Common myeloid progenitor, CD34-positive (primary cell): ENCODE data around the gene TBC1D4.
"Not testable (repeated sequence)": the region's sequence is repeated elsewhere in the genome, so short reads cannot be mapped to it uniquely, and the experiment has no call there.

ENCODE experiments used
- CTCF ChIA-PET: fragments of 350-600 bp; sonication (Branson Sonifier 250); formaldehyde crosslinking; loops from one replicate; lab custom pipeline; 2021; ENCODE audit warnings: antibody characterized with exemption; lab: Charles Lee
- POLR2A ChIA-PET: fragments of 350-600 bp; sonication (Branson Sonifier 250); formaldehyde crosslinking; loops from one replicate; lab custom pipeline; 2021; ENCODE audit warnings: antibody characterized with exemption; lab: Charles Lee
- DNase-seq, 3 donors: peaks; one replicate each; pipeline versions ENCODE4 v3.0.0 to v3.0.0-alpha.2; 2013
- H3K27ac ChIP-seq, 2 experiments: 1 replicate in 1 of 2; 2 replicates in 1 of 2; pipeline ENCODE4 v1.7.0; 2013; ENCODE audit warnings: inconsistent platforms in 2 of 2, low read length in 2 of 2, mild to moderate bottlenecking in 2 of 2, low read depth in 1 of 2, moderate library complexity in 1 of 2; ENCODE audit not compliant: severe bottlenecking in 2 of 2, insufficient read depth in 1 of 2, poor library complexity in 1 of 2
- H3K27me3 ChIP-seq, 5 experiments: replicated peaks in 2 of 5; 1 replicate in 3 of 5; 2 replicates in 2 of 5; pipeline versions ENCODE4 v1.6.1 to v1.7.0; 2013; ENCODE audit warnings: low read length in 4 of 5, mild to moderate bottlenecking in 2 of 5, moderate library complexity in 2 of 5, inconsistent platforms in 1 of 5; ENCODE audit not compliant: insufficient read depth in 5 of 5, control insufficient read depth in 4 of 5
- H3K36me3 ChIP-seq, 4 experiments: 1 replicate in 2 of 4; 2 replicates in 2 of 4; pipeline versions ENCODE4 v1.6.1 to v1.7.0; 2013; ENCODE audit warnings: low read length in 3 of 4, control low read depth in 1 of 4, mild to moderate bottlenecking in 1 of 4; ENCODE audit not compliant: control insufficient read depth in 4 of 4, insufficient read depth in 4 of 4
- H3K4me1 ChIP-seq, 4 experiments: 1 replicate in 3 of 4; 2 replicates in 1 of 4; pipeline versions ENCODE4 v1.6.1 to v1.7.1; 2013; ENCODE audit warnings: low read length in 3 of 4, mild to moderate bottlenecking in 3 of 4, control low read depth in 1 of 4, inconsistent platforms in 1 of 4, moderate library complexity in 1 of 4; ENCODE audit not compliant: control insufficient read depth in 4 of 4, insufficient read depth in 4 of 4; ENCODE audit errors: control extremely low read depth in 1 of 4
- H3K4me3 ChIP-seq, 7 experiments: 1 replicate in 4 of 7; 2 replicates in 3 of 7; pipeline versions ENCODE4 v1.5.1 to v1.7.0; 2013; ENCODE audit warnings: mild to moderate bottlenecking in 7 of 7, low read length in 6 of 7, moderate library complexity in 6 of 7, inconsistent platforms in 2 of 7, low read depth in 2 of 7, control low read depth in 1 of 7; ENCODE audit not compliant: insufficient read depth in 4 of 7, control insufficient read depth in 1 of 7; ENCODE audit errors: extremely low read depth in 1 of 7
- H3K9me3 ChIP-seq, 5 experiments: 1 replicate in 4 of 5; 2 replicates in 1 of 5; pipeline versions ENCODE4 v1.6.1 to v1.7.1; 2013; ENCODE audit warnings: low read length in 4 of 5, mild to moderate bottlenecking in 2 of 5, inconsistent platforms in 1 of 5, low read depth in 1 of 5, moderate library complexity in 1 of 5; ENCODE audit not compliant: control insufficient read depth in 4 of 5, insufficient read depth in 2 of 5; ENCODE audit errors: control extremely low read depth in 1 of 5
- WGBS: methylation state at CpG from one replicate; pipeline ENCODE4 v1.1.5; 2013; ENCODE audit not compliant: insufficient coverage; 5-methylcytosine and 5-hydroxymethylcytosine counted together

The TBC1D4 gene

DNA sequence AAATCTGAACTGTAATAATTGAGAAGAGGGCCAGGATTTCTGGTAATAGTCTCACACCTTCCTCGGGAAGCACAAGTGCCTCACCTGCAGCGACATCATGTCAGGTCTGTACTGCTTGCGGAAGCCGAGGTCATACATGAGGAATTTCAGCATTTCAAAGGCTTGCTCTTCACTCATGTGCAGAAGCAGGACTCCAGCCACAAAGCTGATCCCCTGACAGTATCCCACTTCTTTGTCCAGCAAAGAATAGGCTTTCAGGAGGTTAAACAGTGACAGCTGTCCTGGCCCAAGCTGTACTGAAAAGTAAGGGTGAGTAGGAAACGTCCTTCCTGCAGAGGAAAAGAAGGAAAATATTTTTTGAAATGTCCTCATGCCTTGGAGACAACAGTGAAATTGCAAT lies 182.7 kb downstream of the TBC1D4 start:
- Histone ChIP-seq H3K27ac (no peak overlapping the region), H3K4me1 (peaks cover 0 to 4% (median 0%) of the 10 kb centered on the region in 4 experiments), H3K9me3 (no peaks in the 10 kb centered on the region), H3K4me3 (no peak overlapping the region), H3K36me3 (peaks cover 0 to 3% (median under 1%) of the 10 kb centered on the region in 4 experiments), H3K27me3 (no peaks in the 10 kb centered on the region)
- 97% methylated on average over 5 of the region's 5 CpGs for WGBS
- no peak for DNase-seq
- ChIA-PET POLR2A (no interaction called here), CTCF (no interaction called here)

DNA sequence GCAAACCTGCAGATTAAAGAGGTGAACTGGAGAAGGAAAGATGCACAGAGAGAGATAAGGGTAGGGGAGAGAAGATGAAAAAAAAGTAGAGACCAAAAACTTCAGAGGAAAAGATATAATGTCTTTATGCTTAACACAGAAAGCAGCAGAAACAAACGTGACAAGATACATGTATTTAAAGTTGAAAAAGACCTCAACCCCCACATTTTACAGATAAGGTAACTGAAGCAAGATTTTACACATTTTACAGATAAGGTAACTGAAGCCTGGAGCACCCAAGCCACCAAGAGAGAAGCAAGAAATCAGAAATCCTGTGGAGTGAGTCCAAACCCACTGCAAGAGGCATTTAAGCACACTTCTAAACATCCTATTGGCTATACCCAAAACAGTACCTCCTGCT lies 185.3 kb downstream of the TBC1D4 start:
- ChIA-PET POLR2A (no interaction called here), CTCF (no interaction called here)
- DNase-seq = no peak
- Histone ChIP-seq H3K4me1 (peaks cover 0 to 4% (median 1%) of the 10 kb centered on the region in 4 experiments), H3K27me3 (no peaks in the 10 kb centered on the region), H3K4me3 (no peak overlapping the region), H3K27ac (no peak overlapping the region), H3K36me3 (peaks cover 0 to 3% (median under 1%) of the 10 kb centered on the region in 4 experiments), H3K9me3 (no peaks in the 10 kb centered on the region)
- WGBS = no CpG with 5 or more reads among the region's 1 CpG

- ChIA-PET CTCF (interaction anchor here (1.4 kb wide), 1 partner anchor 71 kb away, joined by 4 read pairs; no protein-coding TSS in a partner anchor), POLR2A (no interaction called here)
- no CpG with 5 or more reads among the region's 3 CpGs for WGBS
- Histone ChIP-seq H3K27me3 (no peaks in the 10 kb centered on the region), H3K4me1 (peaks cover 0 to 4% (median 1%) of the 10 kb centered on the region in 4 experiments), H3K36me3 (peaks cover 0 to 3% (median under 1%) of the 10 kb centered on the region in 4 experiments), H3K9me3 (no peaks in the 10 kb centered on the region), H3K4me3 (no peak overlapping the region), H3K27ac (no peak overlapping the region)
- no peak for DNase-seq
Measured at GRCh38 chr13:75295201-75295600, 186.8 kb downstream of the TBC1D4 start.

DNA sequence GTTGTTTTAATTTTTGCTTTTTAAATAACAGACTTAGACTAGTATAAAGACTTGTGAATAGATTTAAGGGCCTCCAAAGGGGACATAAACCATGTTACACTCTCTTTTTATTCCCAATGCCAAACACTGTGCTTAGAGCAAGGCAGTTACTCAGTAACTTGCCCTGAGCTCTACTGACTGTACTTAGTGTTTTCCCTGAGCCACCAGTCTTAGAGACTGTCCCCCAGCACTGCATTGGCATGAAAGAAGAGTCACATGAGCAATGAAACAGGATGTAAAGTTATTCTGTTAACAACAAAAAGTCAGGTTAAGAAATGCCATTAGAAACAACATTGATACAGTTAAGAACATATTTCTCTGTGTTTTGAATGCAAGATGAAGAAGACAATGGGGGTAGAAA lies 187.9 kb downstream of the TBC1D4 start:
- no peak overlapping the region for H3K27ac ChIP-seq
- no peak overlapping the region for H3K4me3 ChIP-seq
- H3K4me1 ChIP-seq = peaks cover 0 to 4% (median 1%) of the 10 kb centered on the region in 4 experiments
- H3K36me3 ChIP-seq = peaks cover 0 to 2% (median under 1%) of the 10 kb centered on the region in 4 experiments
- CTCF ChIA-PET = interaction anchor here (1.4 kb wide), 1 partner anchor 73 kb away, joined by 4 read pairs; no protein-coding TSS in a partner anchor
- no peak for DNase-seq
- POLR2A ChIA-PET = no interaction called here
- H3K27me3 ChIP-seq = no peaks in the 10 kb centered on the region
- H3K9me3 ChIP-seq = no peaks in the 10 kb centered on the region

DNA sequence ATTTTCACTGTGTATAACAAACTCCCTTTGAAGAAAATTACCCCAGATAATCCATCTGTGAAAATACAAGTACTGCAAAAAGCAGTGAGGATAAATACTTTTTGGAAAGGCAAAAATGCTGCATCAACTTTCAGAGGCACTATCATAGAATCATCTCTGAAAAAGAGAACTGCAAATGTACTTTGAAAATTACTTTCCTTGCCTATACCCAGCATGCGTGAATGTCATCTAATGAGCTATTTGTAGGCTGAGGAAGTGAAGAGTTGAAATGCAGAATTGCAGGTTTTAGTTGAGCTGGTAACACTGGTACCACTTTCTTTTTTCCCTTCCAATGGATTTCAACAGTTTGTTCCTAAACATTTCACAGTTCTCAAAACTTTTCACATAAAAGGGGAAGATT lies 196.7 kb downstream of the TBC1D4 start:
- WGBS = no CpG with 5 or more reads among the region's 1 CpG
- ChIA-PET CTCF (no interaction called here), POLR2A (no interaction called here)
- Histone ChIP-seq H3K27ac (no peak overlapping the region), H3K9me3 (no peaks in the 10 kb centered on the region), H3K27me3 (no peaks in the 10 kb centered on the region), H3K4me1 (no peaks in the 10 kb centered on the region), H3K36me3 (peaks cover 0 to 19% (median 3%) of the 10 kb centered on the region in 4 experiments), H3K4me3 (no peak overlapping the region)
- DNase-seq = no peak

DNA sequence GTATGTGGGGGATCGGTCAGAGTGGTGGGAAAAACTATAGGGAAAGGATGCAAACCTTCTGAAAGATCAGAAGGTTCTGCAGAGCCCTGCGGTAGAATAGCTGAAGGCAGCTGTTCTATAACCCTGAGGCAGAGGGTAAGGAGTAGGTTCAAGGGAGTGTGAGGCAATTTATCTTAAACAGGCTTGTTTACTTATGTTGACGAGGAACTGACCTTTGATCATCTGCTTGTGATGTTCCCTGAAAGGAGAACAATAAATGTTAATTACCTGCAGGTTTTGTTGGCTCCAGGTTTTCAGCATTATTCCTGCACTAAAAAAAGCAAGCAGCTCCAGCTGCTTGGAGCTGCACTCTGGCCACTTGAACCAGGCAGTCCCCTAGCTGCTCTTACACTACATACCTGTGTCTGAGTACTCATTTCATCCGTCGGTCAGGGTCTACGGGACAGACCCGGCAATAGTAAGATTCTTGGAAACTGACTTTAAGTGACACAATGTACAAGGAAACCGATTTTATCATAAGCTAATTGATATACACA lies 202.1 kb downstream of the TBC1D4 start:
- no peak overlapping the region for H3K4me3 ChIP-seq
- CTCF ChIA-PET = no interaction called here
- 97% methylated on average over 2 of the region's 8 CpGs for WGBS
- peaks cover 0 to 4% (median 0%) of the 10 kb centered on the region in 5 experiments for H3K9me3 ChIP-seq
- no peak overlapping the region for H3K27ac ChIP-seq
- H3K4me1 ChIP-seq = no peaks in the 10 kb centered on the region
- H3K27me3 ChIP-seq = no peaks in the 10 kb centered on the region
- H3K36me3 ChIP-seq = no peaks in the 10 kb centered on the region
- no peak for DNase-seq
- POLR2A ChIA-PET = no interaction called here

GRCh38 chr13:75273695-75274094 lies 208.3 kb downstream of the TBC1D4 start:
- H3K4me1 ChIP-seq, H3K36me3 ChIP-seq, CTCF ChIA-PET, H3K27ac ChIP-seq, POLR2A ChIA-PET, H3K4me3 ChIP-seq, DNase-seq, H3K27me3 ChIP-seq, H3K9me3 ChIP-seq: not testable (repeated sequence)
- WGBS = 85% methylated on average over 4 of the region's 4 CpGs
